Measurements from ENCODE around the gene MEGF6. TPM values are rescaled to one million over a fixed set of nuclear protein-coding genes. Genes with fewer than 3 reads are reported as not detected.

MEGF6 gene
- total RNA-seq, 1 donor from 2014 or later = 194 TPM

DNA sequence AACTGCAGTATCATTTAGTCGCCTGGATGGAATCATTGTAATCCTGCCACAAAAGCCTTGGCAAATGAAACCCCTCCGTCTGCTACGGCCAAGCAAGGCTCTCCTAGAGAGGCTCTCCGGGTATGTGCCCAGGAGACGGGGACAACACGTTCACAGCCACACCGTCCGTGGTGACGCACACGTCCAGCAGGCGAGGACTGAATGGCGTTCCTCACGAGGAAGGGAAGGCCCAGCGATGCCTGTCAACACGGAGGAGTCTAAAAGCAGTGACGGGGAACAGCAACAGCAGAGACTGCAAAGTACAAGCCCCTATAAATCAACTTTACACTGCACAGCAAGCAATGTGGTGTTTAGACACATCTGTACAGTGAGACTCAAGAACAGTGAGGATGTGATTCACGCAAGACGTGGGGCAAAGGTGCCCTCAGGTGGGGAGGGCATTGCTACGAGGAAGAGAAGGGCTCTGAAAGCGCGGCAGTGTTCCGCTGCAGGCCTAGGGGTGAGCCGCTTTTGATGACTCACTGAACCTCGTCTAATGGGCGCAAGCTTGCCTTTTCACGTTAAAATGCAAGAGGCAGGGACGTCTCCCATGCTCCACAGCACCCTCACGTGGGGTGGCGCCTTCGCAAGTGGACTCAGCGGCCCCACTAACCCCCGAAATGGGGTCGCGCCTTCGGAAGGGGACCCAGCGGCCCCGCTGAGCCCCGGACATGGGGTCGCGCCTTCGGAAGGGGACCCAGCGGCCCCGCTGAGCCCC lies 31.8 kb upstream of the MEGF6 start:
- Histone ChIP-seq H3K4me3 (no peak overlapping the region), H3K9me3 (no peaks in the 10 kb centered on the region), H3K4me1 (no peaks in the 10 kb centered on the region), H3K36me3 (peaks cover 23 to 52% of the 10 kb centered on the region in 2 donors), H3K27ac (no peak overlapping the region), H3K27me3 (no peaks in the 10 kb centered on the region)
- DNase-seq (ENCODE audit: low spot score in 2 of 2) = no peak
- TF ChIP-seq CTCF (IDR thresholded peaks at IDR 0.05) = no peak
- intact Hi-C loops (cut with DNase I) = no loop called here

- no peak for DNase-seq (ENCODE audit: low spot score in 2 of 2)
- H3K4me3 ChIP-seq = no peak overlapping the region
- peaks cover 31 to 58% of the 10 kb centered on the region in 2 donors for H3K36me3 ChIP-seq
Observed at GRCh38 chr1:3641816-3642215, 30.5 kb upstream of the MEGF6 start.

DNA sequence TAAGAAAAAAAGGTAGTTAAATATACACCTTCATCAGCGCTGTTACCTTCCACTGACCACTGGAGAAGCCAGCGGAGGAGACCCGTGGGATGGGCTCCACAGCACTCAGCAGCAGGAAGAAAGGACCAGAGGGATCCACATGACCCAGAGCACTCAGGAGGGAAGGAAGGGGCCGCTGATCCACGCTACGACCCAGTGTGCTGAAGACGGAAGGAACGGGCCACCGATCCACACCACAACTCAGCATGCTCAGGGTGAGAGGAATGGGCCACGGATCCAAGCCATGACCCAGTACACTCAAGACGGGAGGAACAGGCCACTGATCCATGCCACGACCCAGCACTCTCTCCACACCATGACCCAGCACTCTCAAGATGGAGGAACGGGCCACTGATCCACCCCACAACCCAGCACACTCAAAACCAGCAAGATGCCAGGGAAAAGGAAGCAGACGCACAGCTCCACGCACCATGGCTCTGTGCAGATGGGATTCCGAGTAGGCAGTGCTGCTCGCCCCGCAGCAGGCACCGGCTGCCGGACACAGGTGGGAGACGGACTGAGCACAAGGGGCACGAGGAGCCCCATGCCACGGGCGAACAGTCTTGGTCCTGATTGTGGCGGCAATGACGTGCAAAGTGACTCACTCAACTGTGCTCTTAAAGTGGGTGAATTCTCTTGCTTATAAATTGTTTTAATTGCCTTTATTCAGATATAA lies 29.9 kb upstream of the MEGF6 start:
- no peak for TF ChIP-seq CTCF (IDR thresholded peaks at IDR 0.05)
- Histone ChIP-seq H3K4me3 (no peak overlapping the region), H3K9me3 (no peaks in the 10 kb centered on the region), H3K36me3 (peaks cover 37 to 59% of the 10 kb centered on the region in 2 donors), H3K4me1 (no peaks in the 10 kb centered on the region), H3K27me3 (no peaks in the 10 kb centered on the region), H3K27ac (no peak overlapping the region)
- no peak for DNase-seq (ENCODE audit: low spot score in 2 of 2)
- intact Hi-C loops (cut with DNase I) = no loop called here

More at GRCh38 chr1:3641816-3642215, 30.5 kb upstream of the MEGF6 start:
- Histone ChIP-seq H3K27me3 (no peaks in the 10 kb centered on the region), H3K27ac (no peak overlapping the region), H3K9me3 (no peaks in the 10 kb centered on the region), H3K4me1 (no peaks in the 10 kb centered on the region)
- intact Hi-C loops (cut with DNase I) = no loop called here
- TF ChIP-seq CTCF (IDR thresholded peaks at IDR 0.05) = no peak

GRCh38 chr1:3640121-3640837 lies 29.0 kb upstream of the MEGF6 start:
- TF ChIP-seq CTCF (IDR thresholded peaks at IDR 0.05) = no peak
- Histone ChIP-seq H3K36me3 (peaks cover 46 to 68% of the 10 kb centered on the region in 2 donors), H3K27ac (no peak overlapping the region), H3K9me3 (no peaks in the 10 kb centered on the region), H3K27me3 (no peaks in the 10 kb centered on the region), H3K4me3 (no peak overlapping the region), H3K4me1 (no peaks in the 10 kb centered on the region)
- intact Hi-C loops (cut with DNase I) = no loop called here
- no peak for DNase-seq (ENCODE audit: low spot score in 2 of 2)

- no peak for TF ChIP-seq CTCF (IDR thresholded peaks at IDR 0.05)
- no peaks in the 10 kb centered on the region for H3K4me1 ChIP-seq
- no peak overlapping the region for H3K4me3 ChIP-seq
- no peaks in the 10 kb centered on the region for H3K9me3 ChIP-seq
- H3K27me3 ChIP-seq = no peaks in the 10 kb centered on the region
- intact Hi-C loops (cut with DNase I) = no loop called here
- DNase-seq (ENCODE audit: low spot score in 2 of 2) = no peak
- H3K27ac ChIP-seq = no peak overlapping the region
- peaks cover 53 to 70% of the 10 kb centered on the region in 2 donors for H3K36me3 ChIP-seq
Observed at GRCh38 chr1:3639397-3639911, 28.1 kb upstream of the MEGF6 start.

Data from ascending aorta (tissue), 2 donors.